Measurements from ENCODE around the gene ALOX15.

ALOX15 gene

GRCh38 chr17:4632581-4632920 is 8.9 kb downstream of the ALOX15 start:
- Histone ChIP-seq H3K4me1 (ENCODE audit: low read depth, poor library complexity, severe bottlenecking) (no peaks in the 10 kb centered on the region), H3K36me3 (ENCODE audit: insufficient read depth) (no peaks in the 10 kb centered on the region), H3K4me3 (IDR thresholded peaks at IDR 0.05; ENCODE audit: insufficient read depth, low read depth, low read length) (no peak overlapping the region), H4K20me1 (ENCODE audit: insufficient read depth) (no peaks in the 10 kb centered on the region), H3K4me2 (no peak overlapping the region), H2AFZ (ENCODE audit: low read depth) (no peak overlapping the region), H3K27me3 (ENCODE audit: insufficient read depth, low read depth) (peaks cover 2% of the 10 kb centered on the region; the same call in 1 of the 2 replicates), H3K27ac (no peak overlapping the region), H3K9ac (no peak overlapping the region), H3K79me2 (ENCODE audit: insufficient read depth, low read depth) (no peaks in the 10 kb centered on the region)
- TF ChIP-seq CTCF (conservative IDR thresholded peaks at IDR 0.05; ENCODE audit: low read depth, low read length): no peak

- H3K27ac ChIP-seq: no peak overlapping the region
- H3K4me2 ChIP-seq: no peak overlapping the region
- H3K9ac ChIP-seq: no peak overlapping the region
- no peaks in the 10 kb centered on the region for H3K4me1 ChIP-seq (ENCODE audit: low read depth, poor library complexity, severe bottlenecking)
- peaks cover 2% of the 10 kb centered on the region; the same call in 1 of the 2 replicates for H3K27me3 ChIP-seq (ENCODE audit: insufficient read depth, low read depth)
- no peak overlapping the region for H3K4me3 ChIP-seq (IDR thresholded peaks at IDR 0.05; ENCODE audit: insufficient read depth, low read depth, low read length)
- no peaks in the 10 kb centered on the region for H3K36me3 ChIP-seq (ENCODE audit: insufficient read depth)
- no peak for TF ChIP-seq CTCF (conservative IDR thresholded peaks at IDR 0.05; ENCODE audit: low read depth, low read length)
- no peaks in the 10 kb centered on the region for H4K20me1 ChIP-seq (ENCODE audit: insufficient read depth)
- H2AFZ ChIP-seq (ENCODE audit: low read depth): no peak overlapping the region
- H3K79me2 ChIP-seq (ENCODE audit: insufficient read depth, low read depth): no peaks in the 10 kb centered on the region
Observed at GRCh38 chr17:4631836-4632580, 9.5 kb downstream of the ALOX15 start.

GRCh38 chr17:4631431-4631830 is 10.0 kb downstream of the ALOX15 start:
- H3K4me2 ChIP-seq: no peak overlapping the region

GRCh38 chr17:4626734-4627256 is 14.7 kb downstream of the ALOX15 start:
- no peak overlapping the region for H3K4me2 ChIP-seq
- TF ChIP-seq CTCF (conservative IDR thresholded peaks at IDR 0.05; ENCODE audit: low read depth, low read length): no peak
- no peak overlapping the region for H3K4me3 ChIP-seq (IDR thresholded peaks at IDR 0.05; ENCODE audit: insufficient read depth, low read depth, low read length)
- no peaks in the 10 kb centered on the region for H3K27me3 ChIP-seq (ENCODE audit: insufficient read depth, low read depth)
- no peaks in the 10 kb centered on the region for H3K36me3 ChIP-seq (ENCODE audit: insufficient read depth)
- H3K9ac ChIP-seq: no peak overlapping the region
- no peaks in the 10 kb centered on the region for H3K4me1 ChIP-seq (ENCODE audit: low read depth, poor library complexity, severe bottlenecking)
- no peaks in the 10 kb centered on the region for H4K20me1 ChIP-seq (ENCODE audit: insufficient read depth)
- H2AFZ ChIP-seq (ENCODE audit: low read depth): no peak overlapping the region
- H3K27ac ChIP-seq: no peak overlapping the region
- H3K79me2 ChIP-seq (ENCODE audit: insufficient read depth, low read depth): no peaks in the 10 kb centered on the region

More at GRCh38 chr17:4631431-4631830, 10.0 kb downstream of the ALOX15 start:
- Histone ChIP-seq H3K4me3 (IDR thresholded peaks at IDR 0.05; ENCODE audit: insufficient read depth, low read depth, low read length) (no peak overlapping the region), H3K27me3 (ENCODE audit: insufficient read depth, low read depth) (peaks cover 2% of the 10 kb centered on the region; the same call in 1 of the 2 replicates), H3K79me2 (ENCODE audit: insufficient read depth, low read depth) (no peaks in the 10 kb centered on the region), H2AFZ (ENCODE audit: low read depth) (no peak overlapping the region), H3K9ac (no peak overlapping the region), H3K27ac (no peak overlapping the region), H3K36me3 (ENCODE audit: insufficient read depth) (no peaks in the 10 kb centered on the region), H3K4me1 (ENCODE audit: low read depth, poor library complexity, severe bottlenecking) (no peaks in the 10 kb centered on the region), H4K20me1 (ENCODE audit: insufficient read depth) (no peaks in the 10 kb centered on the region)
- TF ChIP-seq CTCF (conservative IDR thresholded peaks at IDR 0.05; ENCODE audit: low read depth, low read length): no peak

Measured in KMS-11 (cell line).